Cardiac ventricle fibroblast (primary cell): ENCODE results near the gene CLECL1. TPM values are rescaled to one million over a fixed set of nuclear protein-coding genes. Genes with fewer than 3 reads are reported as not detected.

Experiments
- total RNA-seq: library from RNA; depleted of rRNA; stranded (reverse); fragments of >200 nt; gene quantifications from 2 replicates; pipeline ENCODE4 v1.2.3, GENCODE V29; 2015

CLECL1 gene
- not detected in 2 replicates for total RNA-seq

DNA sequence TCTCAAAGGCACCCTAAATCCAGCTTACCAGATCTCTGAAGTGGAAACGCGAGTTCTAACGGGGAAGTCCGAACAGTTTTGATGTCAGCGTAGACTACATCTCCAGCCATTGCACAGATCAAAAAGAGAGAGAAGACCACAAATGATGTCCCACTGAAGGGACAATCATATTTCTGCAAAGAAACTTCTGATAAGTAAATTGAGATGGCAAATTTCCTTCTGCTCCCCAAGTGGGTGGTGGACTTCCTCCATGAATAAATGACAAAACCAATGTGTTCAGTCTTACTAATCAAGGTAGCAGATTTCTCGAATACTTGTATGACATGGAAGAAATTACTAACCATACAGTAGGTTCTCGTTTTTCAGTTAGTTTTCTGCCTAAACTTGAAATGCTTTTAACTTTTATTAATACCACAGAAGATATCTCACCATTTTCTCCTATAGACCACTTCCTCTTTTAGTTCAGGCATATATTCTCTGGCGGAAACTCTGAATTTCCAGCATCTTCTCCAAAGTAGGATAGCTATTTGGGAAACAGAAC is at the start of gene CLECL1:
TSS of gene CLECL1 (minus strand) at position 177 of the 541 bp plus-strand sequence.

DNA sequence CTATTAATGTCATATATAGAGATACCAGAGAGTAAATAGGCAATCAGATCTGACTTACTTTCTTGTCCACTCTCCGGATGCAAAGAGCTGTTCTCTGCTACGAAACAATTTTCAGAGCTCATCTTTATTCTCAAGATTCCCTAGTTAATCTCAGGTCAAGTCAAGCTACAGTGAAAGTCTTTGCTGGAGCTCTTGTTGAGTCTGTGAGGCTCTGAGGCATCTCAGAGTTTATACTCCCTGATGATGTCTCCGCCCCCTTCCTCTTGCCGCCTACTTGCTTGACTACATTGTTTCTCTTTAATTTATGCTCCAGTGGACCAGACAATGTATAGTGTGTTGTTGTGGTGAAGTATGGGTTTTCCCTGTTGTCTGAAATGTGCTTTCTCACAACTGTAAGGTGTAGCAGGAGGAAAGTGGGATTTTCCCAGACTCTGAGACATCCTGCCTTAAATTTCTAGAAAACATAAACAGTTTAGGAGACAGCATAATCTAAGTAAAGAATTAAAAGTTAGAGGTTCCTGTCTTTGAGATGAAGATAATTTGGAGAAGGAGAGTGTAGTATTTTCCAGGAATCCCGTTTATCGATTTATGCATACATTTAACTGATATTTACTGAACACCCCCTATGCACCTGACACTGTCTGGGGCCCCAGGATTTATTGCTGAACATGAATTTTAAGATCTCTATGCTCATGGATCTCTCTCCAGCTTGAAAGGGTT is 28.0 kb upstream of the CLECL1 start, which contains the start of gene CD69:
TSS of gene CD69 (minus strand) at position 203 of the 720 bp plus-strand sequence. CDS start at position 122, 81 bp downstream.

Other genes starting within 250 kb of the CLECL1 start
- not detected in 2 replicates for gene KLRB1, start 125.2 kb downstream of the CLECL1 start, total RNA-seq
- 1.1 and 2.3 TPM in 2 replicates for gene CLEC2D, start 63.4 kb downstream of the CLECL1 start, total RNA-seq
- gene CD69, start 27.8 kb upstream of the CLECL1 start, total RNA-seq: not detected in 2 replicates
- gene KLRF1, start 94.4 kb upstream of the CLECL1 start, total RNA-seq: not detected in 2 replicates
- gene CLEC2B, start 136.3 kb upstream of the CLECL1 start, total RNA-seq: 24.3 and 29.7 TPM in 2 replicates
- not detected in 2 replicates for gene KLRF2, start 148.4 kb upstream of the CLECL1 start, total RNA-seq
- gene CLEC2A, start 199.3 kb upstream of the CLECL1 start, total RNA-seq: not detected in 2 replicates
- not detected in 2 replicates for gene CLEC12A, start 238.3 kb upstream of the CLECL1 start, total RNA-seq